Kidney (tissue), 14 donors: ENCODE measurements around the gene PGAM4. TPM values are rescaled to one million over a fixed set of nuclear protein-coding genes. Genes with fewer than 3 reads are reported as not detected.
"Not testable (repeated sequence)": the region's sequence is repeated elsewhere in the genome, so short reads cannot be mapped to it uniquely, and the experiment has no call there.

Experiments used
- DNase-seq, 5 donors: peaks; one replicate each; pipeline ENCODE4 v3.0.0-alpha.2; 2013 to 2020
- FAIRE-seq: peaks from 2 replicates; lab custom pipeline; 2012; peaks lifted over from hg19 to GRCh38; lab: Jason Lieb, UNC
- H3K27ac ChIP-seq, 2 donors: one replicate each; pipeline ENCODE4 v1.7.0; 2013; ENCODE audit warnings: low read depth in 2 of 2, low read length in 2 of 2, inconsistent platforms in 1 of 2
- H3K27me3 ChIP-seq: one replicate; pipeline ENCODE4 v1.7.1; 2013; ENCODE audit warnings: low read length, inconsistent platforms; ENCODE audit not compliant: control insufficient read depth, insufficient read depth
- H3K36me3 ChIP-seq, 3 donors: one replicate each; pipeline versions ENCODE4 v1.7.0 to v1.7.1; 2013; ENCODE audit warnings: low read length in 3 of 3, control low read depth in 1 of 3, inconsistent platforms in 1 of 3; ENCODE audit not compliant: insufficient read depth in 3 of 3, control insufficient read depth in 2 of 3
- H3K4me1 ChIP-seq, 3 donors: one replicate each; pipeline versions ENCODE4 v1.7.0 to v1.7.1; 2013; ENCODE audit warnings: low read length in 3 of 3, inconsistent platforms in 1 of 3, low read depth in 1 of 3; ENCODE audit not compliant: control insufficient read depth in 2 of 3, insufficient read depth in 2 of 3
- H3K4me3 ChIP-seq, 3 donors: one replicate each; pipeline versions ENCODE4 v1.7.0 to v1.8.1; 2013; ENCODE audit warnings: low read length in 3 of 3, control low read depth in 1 of 3, inconsistent platforms in 1 of 3
- H3K9ac ChIP-seq, 3 donors: one replicate each; pipeline versions ENCODE4 v1.7.0 to v1.7.1; 2013; ENCODE audit warnings: low read length in 3 of 3, control low read depth in 1 of 3, inconsistent platforms in 1 of 3
- H3K9me3 ChIP-seq, 3 donors: one replicate each; pipeline versions ENCODE4 v1.7.0 to v1.7.1; 2013; ENCODE audit warnings: low read length in 3 of 3, control low read depth in 1 of 3, inconsistent platforms in 1 of 3; ENCODE audit not compliant: control insufficient read depth in 2 of 3, insufficient read depth in 1 of 3
- CTCF ChIP-seq: IDR thresholded peaks from 3 replicates; pipeline ENCODE4 v1.5.1; 2012; ENCODE audit warnings: mild to moderate bottlenecking, moderate library complexity, borderline replicate concordance; ENCODE audit not compliant: insufficient read depth; ENCODE audit errors: extremely low read depth
- intact Hi-C: fragments of 100-400 bp; cut with DNase I; formaldehyde crosslinking; loops from one replicate; pipeline ENCODE4 v1.11.1; 2022
- polyA plus RNA-seq: library from polyadenylated mRNA; stranded (reverse); fragments of 350-450 nt; fragmentation: Illumina TruSeq; extraction: RNeasy Lipid Tissue Mini Kit (QIAGEN cat#74804); gene quantifications from one replicate; pipeline ENCODE4 v1.2.3, GENCODE V29; 2014; ENCODE audit warnings: low read depth, low replicate concordance; ENCODE audit not compliant: insufficient read depth
- total RNA-seq: library from RNA; stranded (reverse); fragmentation: NEBNext Ultra II Directional; extraction: Animal tissue kit (Norgen Biotek cat#: 25700); gene quantifications from one replicate; pipeline ENCODE4 v1.2.1, GENCODE V29; 2021
- donor health status: control.
- donor health status: control.
- donor health status: control.
- donor health status: control.
- donor health status: control.
- donor health status: DM: yes; HTN: yes; CAD: no.
- donor health status: Normal renal cell carcinoma (clear cell type).

PGAM4 gene
- total and polyA plus RNA-seq, 2 donors from 2014 or later: not detected

DNA sequence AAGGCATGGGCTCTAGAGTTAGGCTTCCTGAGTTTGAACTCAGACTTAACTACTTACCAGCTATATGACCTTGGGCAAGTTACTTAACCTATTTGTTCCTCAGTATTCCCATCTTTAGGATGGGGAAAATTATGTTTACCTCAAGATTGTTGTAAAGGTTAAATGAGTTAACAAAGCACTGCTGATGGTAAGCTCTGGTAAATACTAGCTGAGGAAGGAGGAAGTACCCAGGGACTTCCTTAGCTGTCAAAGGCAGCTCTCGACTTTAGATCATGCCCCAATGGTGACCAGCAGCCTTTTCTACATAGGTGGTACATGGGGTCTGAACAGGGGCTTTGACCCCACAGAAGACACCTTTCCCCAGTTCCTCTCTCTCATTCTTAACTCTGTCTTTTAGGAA is 38.9 kb downstream of the PGAM4 start:
- FAIRE-seq: no peak
- H3K4me3 ChIP-seq: no peak overlapping the region
- no peak overlapping the region for H3K27ac ChIP-seq
- H3K9me3 ChIP-seq: no peaks in the 10 kb centered on the region
- H3K4me1 ChIP-seq: no peaks in the 10 kb centered on the region
- H3K9ac ChIP-seq: no peak overlapping the region
- no peaks in the 10 kb centered on the region for H3K27me3 ChIP-seq
- no peak for TF ChIP-seq CTCF
- no peaks in the 10 kb centered on the region for H3K36me3 ChIP-seq
- intact Hi-C loops: no loop called here
- no peak for DNase-seq

GRCh38 chrX:77925764-77926163 is 43.7 kb downstream of the PGAM4 start:
- no peak for TF ChIP-seq CTCF
- Histone ChIP-seq H3K4me3 (peak overlapping the region in 1 of 3 donors; percentile 13), H3K36me3 (no peaks in the 10 kb centered on the region), H3K27ac (no peak overlapping the region), H3K9ac (no peak overlapping the region), H3K9me3 (no peaks in the 10 kb centered on the region), H3K4me1 (no peaks in the 10 kb centered on the region), H3K27me3 (no peaks in the 10 kb centered on the region)
- FAIRE-seq (no peak), DNase-seq (no peak)
- intact Hi-C loops: no loop called here

DNA sequence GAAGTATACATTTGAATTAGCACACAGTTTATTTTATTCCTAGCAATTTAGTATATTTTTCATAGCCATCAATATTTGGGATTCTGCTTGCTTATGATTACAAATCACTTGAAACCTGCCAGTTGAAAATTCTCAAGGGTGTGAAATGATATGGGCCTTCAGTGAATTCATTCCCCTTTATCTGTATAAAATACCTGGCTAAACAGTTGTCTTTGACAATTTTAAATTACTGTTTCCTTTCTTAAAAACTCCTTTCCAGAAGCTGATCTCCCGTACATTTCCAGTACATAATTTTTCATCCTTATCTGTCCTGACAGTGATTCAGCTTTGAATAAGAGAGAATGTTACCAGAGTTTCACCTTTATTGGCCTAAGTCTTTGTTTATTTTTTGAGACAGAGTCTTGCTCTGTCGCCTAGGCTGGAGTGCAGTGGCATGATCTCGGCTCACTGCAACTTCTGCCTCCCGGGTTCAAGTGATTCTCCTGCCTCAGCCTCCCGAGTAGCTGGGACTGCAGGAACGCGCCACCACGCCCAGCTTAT is 45.0 kb downstream of the PGAM4 start:
- no peak overlapping the region for H3K9ac ChIP-seq
- no peak overlapping the region for H3K4me3 ChIP-seq
- intact Hi-C loops: no loop called here
- H3K27me3 ChIP-seq: no peaks in the 10 kb centered on the region
- DNase-seq (no peak), FAIRE-seq (peak; percentile 74)
- H3K36me3 ChIP-seq: no peaks in the 10 kb centered on the region
- no peaks in the 10 kb centered on the region for H3K9me3 ChIP-seq
- H3K4me1 ChIP-seq: no peaks in the 10 kb centered on the region
- TF ChIP-seq CTCF: no peak
- H3K27ac ChIP-seq: no peak overlapping the region

DNA sequence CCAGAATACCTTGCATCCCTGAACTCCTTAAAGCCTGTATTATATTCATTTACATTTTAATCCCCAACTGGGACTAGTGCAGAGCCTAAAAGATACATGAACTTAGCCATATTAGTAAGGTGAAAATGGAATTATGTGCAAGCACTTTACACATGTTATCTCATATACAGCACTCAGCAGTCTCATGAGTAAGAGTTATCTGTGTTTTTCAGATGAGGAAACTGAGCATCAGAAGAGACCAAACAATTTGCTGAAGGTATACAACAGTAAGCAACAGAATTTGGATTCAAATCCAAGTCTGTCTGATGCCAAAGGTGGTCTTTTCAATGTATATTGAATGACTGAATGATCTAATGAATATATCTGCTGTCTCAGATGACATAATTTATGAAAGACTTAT is 46.7 kb downstream of the PGAM4 start:
- FAIRE-seq (no peak), DNase-seq (no peak)
- Histone ChIP-seq H3K9ac (no peak overlapping the region), H3K4me1 (no peaks in the 10 kb centered on the region), H3K4me3 (no peak overlapping the region), H3K27ac (no peak overlapping the region), H3K36me3 (no peaks in the 10 kb centered on the region), H3K9me3 (no peaks in the 10 kb centered on the region), H3K27me3 (no peaks in the 10 kb centered on the region)
- intact Hi-C loops: no loop called here
- TF ChIP-seq CTCF: no peak

- H3K27me3 ChIP-seq, intact Hi-C loops, FAIRE-seq, H3K36me3 ChIP-seq, H3K27ac ChIP-seq, H3K9me3 ChIP-seq, H3K9ac ChIP-seq, H3K4me3 ChIP-seq, H3K4me1 ChIP-seq, DNase-seq: not testable (repeated sequence)
Observed at GRCh38 chrX:77919370-77919769, 50.1 kb downstream of the PGAM4 start.
